ENCODE data around the gene CYP4F3. TPM values are rescaled to one million over a fixed set of nuclear protein-coding genes. Genes with fewer than 3 reads are reported as not detected.
"Not testable (repeated sequence)": the region's sequence is repeated elsewhere in the genome, so short reads cannot be mapped to it uniquely, and the experiment has no call there.

The CYP4F3 gene, protein sequence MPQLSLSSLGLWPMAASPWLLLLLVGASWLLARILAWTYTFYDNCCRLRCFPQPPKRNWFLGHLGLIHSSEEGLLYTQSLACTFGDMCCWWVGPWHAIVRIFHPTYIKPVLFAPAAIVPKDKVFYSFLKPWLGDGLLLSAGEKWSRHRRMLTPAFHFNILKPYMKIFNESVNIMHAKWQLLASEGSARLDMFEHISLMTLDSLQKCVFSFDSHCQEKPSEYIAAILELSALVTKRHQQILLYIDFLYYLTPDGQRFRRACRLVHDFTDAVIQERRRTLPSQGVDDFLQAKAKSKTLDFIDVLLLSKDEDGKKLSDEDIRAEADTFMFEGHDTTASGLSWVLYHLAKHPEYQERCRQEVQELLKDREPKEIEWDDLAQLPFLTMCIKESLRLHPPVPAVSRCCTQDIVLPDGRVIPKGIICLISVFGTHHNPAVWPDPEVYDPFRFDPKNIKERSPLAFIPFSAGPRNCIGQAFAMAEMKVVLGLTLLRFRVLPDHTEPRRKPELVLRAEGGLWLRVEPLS
- total RNA-seq: not detected in 2 replicates
- long read RNA-seq: 0 reads

DNA sequence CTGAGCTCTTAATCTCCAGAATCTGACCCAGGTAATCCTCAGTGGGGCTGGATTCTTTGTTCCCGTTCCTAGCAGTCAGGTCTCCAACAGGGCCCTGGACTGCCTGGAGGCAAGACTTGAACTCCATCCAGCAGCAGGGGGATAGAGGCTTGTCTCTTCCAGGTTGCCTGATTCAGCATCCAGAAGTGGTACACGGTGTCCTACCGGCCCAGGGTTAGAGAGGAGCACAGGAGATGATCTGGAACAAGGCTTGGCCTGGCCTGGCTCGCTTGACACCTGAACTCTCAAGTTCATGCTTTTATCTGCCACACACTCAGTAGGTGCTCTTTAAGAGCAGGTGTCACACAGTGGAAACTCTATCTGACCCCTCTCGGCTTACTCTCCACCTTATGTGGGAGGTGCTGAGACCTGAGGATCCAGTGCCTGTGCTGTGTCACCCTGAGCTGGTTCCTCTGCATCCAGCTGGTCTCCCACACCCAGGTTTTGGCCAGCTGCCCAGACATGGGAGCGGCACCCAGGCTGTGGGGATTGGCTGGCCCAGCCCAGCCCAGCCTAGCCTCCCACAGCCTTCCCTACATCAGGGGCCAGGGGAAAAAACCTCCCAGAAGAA lies at the start of gene CYP4F3:
Gene CYP4F3, plus strand, starts transcription at position 604 of the 610 bp plus-strand sequence. CDS start 519 bp downstream, outside the sequence.
- Mint-ChIP-seq H3K9me3 (ENCODE audit: unreplicated experiment) (peaks cover 25% of the 10 kb centered on the region), H3K36me3 (ENCODE audit: unreplicated experiment) (no peaks in the 10 kb centered on the region), H3K27ac (ENCODE audit: unreplicated experiment) (no peak within 1 kb of the TSS), H3K4me1 (ENCODE audit: unreplicated experiment) (no peaks in the 10 kb centered on the region), H3K4me3 (ENCODE audit: unreplicated experiment) (no peak within 1 kb of the TSS), H3K27me3 (ENCODE audit: unreplicated experiment) (no peaks in the 10 kb centered on the region)
- peak; percentile 72 for DNase-seq (ENCODE audit: extremely low spot score, unreplicated experiment)
- TF ChIP-seq, protein P1, sequence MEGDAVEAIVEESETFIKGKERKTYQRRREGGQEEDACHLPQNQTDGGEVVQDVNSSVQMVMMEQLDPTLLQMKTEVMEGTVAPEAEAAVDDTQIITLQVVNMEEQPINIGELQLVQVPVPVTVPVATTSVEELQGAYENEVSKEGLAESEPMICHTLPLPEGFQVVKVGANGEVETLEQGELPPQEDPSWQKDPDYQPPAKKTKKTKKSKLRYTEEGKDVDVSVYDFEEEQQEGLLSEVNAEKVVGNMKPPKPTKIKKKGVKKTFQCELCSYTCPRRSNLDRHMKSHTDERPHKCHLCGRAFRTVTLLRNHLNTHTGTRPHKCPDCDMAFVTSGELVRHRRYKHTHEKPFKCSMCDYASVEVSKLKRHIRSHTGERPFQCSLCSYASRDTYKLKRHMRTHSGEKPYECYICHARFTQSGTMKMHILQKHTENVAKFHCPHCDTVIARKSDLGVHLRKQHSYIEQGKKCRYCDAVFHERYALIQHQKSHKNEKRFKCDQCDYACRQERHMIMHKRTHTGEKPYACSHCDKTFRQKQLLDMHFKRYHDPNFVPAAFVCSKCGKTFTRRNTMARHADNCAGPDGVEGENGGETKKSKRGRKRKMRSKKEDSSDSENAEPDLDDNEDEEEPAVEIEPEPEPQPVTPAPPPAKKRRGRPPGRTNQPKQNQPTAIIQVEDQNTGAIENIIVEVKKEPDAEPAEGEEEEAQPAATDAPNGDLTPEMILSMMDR (IDR thresholded peaks at IDR 0.05): no peak

DNA sequence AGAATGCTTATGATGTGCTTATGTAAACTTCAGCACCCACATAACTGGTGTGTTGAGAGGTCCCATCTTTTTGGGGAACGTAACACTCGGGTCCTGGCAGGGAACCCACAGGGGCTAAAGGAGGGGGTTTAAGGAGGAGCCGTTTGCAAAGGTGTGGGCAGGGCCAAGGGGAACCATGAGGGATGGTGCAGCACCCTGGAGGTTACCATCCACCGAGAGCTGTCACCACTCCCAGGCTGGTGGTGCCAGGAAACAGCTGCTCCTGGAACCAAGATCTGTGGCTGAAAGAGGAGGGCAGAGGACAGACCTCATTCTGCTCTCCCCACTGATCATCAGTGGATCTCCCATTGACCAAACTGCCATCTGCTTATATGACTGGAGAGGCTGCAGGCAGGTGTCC lies 48.9 kb upstream of the CYP4F3 start:
- Mint-ChIP-seq H3K4me3 (ENCODE audit: unreplicated experiment) (no peak overlapping the region), H3K9me3 (ENCODE audit: unreplicated experiment) (peaks cover 12% of the 10 kb centered on the region), H3K36me3 (ENCODE audit: unreplicated experiment) (no peaks in the 10 kb centered on the region), H3K27ac (ENCODE audit: unreplicated experiment) (no peak overlapping the region), H3K4me1 (ENCODE audit: unreplicated experiment) (no peaks in the 10 kb centered on the region), H3K27me3 (ENCODE audit: unreplicated experiment) (peaks cover 2% of the 10 kb centered on the region)
- TF ChIP-seq, protein P1 (IDR thresholded peaks at IDR 0.05): no peak
- DNase-seq (ENCODE audit: extremely low spot score, unreplicated experiment): peak; percentile 74

DNA sequence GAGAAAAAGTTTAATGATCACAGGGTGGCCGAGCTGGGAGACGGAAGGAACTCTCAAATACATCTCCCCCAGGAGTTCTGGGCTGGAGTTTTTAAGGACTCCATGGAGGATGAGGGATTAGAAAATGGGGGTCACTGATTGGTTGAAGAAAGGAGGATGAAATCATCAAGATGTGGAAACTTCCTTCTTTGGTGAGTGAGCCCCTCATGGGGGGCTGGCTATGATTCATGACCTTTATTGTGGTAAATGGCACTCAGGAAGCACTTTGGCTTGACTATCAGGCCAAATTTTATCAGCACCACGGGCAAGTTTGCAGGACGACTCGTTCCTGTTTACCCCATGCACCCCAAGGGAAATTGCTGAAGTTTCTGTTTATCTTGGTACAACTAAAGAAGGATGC lies 48.2 kb upstream of the CYP4F3 start:
- not testable (repeated sequence) for H3K27me3 Mint-ChIP-seq (ENCODE audit: unreplicated experiment); DNase-seq (ENCODE audit: extremely low spot score, unreplicated experiment); H3K4me3 Mint-ChIP-seq (ENCODE audit: unreplicated experiment); H3K27ac Mint-ChIP-seq (ENCODE audit: unreplicated experiment); H3K36me3 Mint-ChIP-seq (ENCODE audit: unreplicated experiment); H3K4me1 Mint-ChIP-seq (ENCODE audit: unreplicated experiment)
- peaks cover 12% of the 10 kb centered on the region for H3K9me3 Mint-ChIP-seq (ENCODE audit: unreplicated experiment)

DNA sequence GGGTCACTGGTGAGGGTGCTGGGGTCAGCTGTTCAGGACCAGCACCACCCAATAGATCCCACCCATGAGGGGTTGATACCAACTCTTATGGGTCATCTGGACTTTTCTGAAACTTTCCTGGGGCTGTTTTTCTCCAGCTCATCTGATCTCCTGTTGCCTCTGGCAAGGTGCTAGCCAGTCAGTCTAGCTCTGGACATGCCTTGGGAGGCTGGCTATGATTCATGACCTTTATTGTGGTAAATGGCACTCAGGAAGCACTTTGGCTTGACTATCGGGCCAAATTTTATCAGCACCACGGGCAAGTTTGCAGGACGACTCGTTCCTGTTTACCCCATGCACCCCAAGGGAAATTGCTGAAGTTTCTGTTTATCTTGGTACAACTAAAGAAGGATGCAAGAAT lies 46.9 kb upstream of the CYP4F3 start:
- not testable (repeated sequence) for H3K27ac Mint-ChIP-seq (ENCODE audit: unreplicated experiment); H3K27me3 Mint-ChIP-seq (ENCODE audit: unreplicated experiment); H3K4me1 Mint-ChIP-seq (ENCODE audit: unreplicated experiment); H3K36me3 Mint-ChIP-seq (ENCODE audit: unreplicated experiment); H3K4me3 Mint-ChIP-seq (ENCODE audit: unreplicated experiment)
- H3K9me3 Mint-ChIP-seq (ENCODE audit: unreplicated experiment): peaks cover 12% of the 10 kb centered on the region
- peak; percentile 54 for DNase-seq (ENCODE audit: extremely low spot score, unreplicated experiment)

DNA sequence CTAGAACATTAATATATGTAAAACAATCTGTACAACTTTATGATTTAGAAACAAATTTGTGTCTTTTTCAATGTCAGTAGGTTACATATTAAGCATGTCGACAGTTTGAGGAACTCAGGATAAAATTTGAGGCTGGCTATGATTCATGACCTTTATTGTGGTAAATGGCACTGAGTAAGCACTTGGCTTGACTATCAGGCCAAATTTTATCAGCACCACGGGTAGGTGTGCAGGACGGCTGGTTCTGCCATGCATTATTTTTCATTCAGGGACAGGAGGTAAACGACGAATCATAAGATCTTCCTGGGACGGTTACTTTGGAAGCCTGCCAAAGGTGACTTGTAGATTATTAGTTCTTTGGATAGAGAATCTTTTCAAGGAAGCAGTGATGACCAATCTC lies 45.6 kb upstream of the CYP4F3 start:
- Mint-ChIP-seq H3K27ac (ENCODE audit: unreplicated experiment) (no peak overlapping the region), H3K36me3 (ENCODE audit: unreplicated experiment) (no peaks in the 10 kb centered on the region), H3K4me3 (ENCODE audit: unreplicated experiment) (no peak overlapping the region), H3K9me3 (ENCODE audit: unreplicated experiment) (peaks cover 12% of the 10 kb centered on the region), H3K27me3 (ENCODE audit: unreplicated experiment) (no peaks in the 10 kb centered on the region), H3K4me1 (ENCODE audit: unreplicated experiment) (no peaks in the 10 kb centered on the region)
- TF ChIP-seq, protein P1 (IDR thresholded peaks at IDR 0.05): no peak
- DNase-seq (ENCODE audit: extremely low spot score, unreplicated experiment): peak; percentile 27

DNA sequence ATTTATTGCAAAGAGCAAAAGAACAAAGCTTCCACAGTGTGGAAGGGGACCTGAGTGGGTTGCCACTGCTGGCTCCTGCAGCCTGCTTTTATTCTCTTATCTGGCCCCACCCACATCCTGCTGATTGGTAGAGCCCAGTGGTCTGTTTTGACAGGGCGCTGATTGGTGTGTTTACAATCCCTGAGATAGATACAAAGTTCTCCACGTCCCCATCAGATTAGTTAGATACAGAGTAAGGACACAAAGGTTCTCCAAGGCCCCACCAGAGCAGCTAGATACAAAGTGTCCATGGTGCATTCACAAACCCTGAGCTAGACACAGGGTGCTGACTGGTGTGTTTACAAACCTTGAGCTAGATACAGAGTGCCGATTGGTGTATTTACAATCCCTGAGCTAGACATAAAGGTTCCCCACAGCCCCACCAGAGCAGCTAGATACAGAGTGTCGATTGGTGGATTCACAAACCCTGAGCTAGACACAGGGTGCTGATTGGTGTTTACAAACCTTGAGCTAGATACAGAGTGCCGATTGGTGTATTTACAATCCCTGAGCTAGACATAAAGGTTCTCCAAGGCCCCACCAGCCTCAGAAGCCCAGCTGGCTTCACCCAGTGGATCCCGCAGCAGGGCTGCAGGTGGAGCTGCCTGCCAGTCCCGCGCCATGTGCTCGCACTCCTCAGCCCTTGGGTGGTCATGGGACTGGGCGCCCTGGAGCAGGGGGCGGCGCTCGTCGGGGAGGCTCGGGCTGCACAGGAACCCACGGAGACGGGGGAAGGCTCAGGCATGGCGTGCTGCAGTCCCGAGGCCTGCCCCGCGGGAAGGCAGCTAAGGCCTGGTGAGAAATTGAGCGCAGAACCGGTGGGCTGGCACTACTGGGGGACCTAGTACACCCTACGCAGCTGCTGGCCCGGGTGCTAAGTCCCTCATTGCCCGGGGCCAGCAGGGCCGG lies 32.4 kb upstream of the CYP4F3 start:
- H3K4me1 Mint-ChIP-seq (ENCODE audit: unreplicated experiment); H3K36me3 Mint-ChIP-seq (ENCODE audit: unreplicated experiment); H3K4me3 Mint-ChIP-seq (ENCODE audit: unreplicated experiment); H3K9me3 Mint-ChIP-seq (ENCODE audit: unreplicated experiment); H3K27me3 Mint-ChIP-seq (ENCODE audit: unreplicated experiment); H3K27ac Mint-ChIP-seq (ENCODE audit: unreplicated experiment): not testable (repeated sequence)
- DNase-seq (ENCODE audit: extremely low spot score, unreplicated experiment): peak; percentile 48
